A204.1 (cell line): ENCODE results near the gene PANK4.

Source experiments
- FAIRE-seq: peaks from 2 replicates; lab custom pipeline; 2012; peaks lifted over from hg19 to GRCh38; lab: Jason Lieb, UNC

PANK4 gene

DNA sequence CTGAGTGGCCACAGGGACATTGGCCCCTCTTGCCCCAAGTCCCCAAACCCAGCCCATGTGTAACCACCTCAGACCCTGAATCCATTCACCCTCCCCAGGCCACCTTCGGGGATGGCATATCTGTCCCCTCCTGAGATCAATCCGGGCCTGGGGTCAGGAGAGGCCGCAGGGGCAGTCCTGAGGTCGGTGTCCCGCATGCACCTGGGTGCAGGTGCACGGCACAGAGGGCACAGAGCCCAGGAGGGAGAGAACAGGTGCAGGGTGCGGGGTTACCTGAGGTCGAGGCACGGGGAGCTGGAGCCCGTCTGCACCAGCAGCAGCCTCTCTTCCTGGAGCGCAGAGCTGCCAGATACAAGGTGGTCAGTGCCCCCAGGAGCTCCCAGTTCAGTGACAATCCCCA lies 16.8 kb downstream of the PANK4 start:
- no peak for FAIRE-seq

DNA sequence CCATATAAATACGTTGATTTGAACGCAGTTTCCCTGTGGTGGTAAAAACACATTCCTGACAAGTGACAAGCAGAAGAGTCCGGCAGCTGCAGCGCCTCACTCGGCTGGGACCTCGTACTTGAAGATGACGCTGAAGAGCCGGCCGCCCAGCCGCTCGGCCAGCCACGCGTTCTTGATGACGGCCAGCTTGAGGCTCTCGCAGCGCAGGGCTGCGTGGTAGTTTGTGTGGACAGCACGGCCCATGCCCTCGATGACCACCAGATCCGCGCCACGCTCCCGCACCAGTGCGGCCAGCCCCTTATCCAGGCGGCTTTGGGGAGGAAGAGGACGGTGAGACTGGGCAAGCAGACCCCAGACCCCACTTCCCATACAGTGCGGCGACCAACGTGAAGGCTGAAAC lies 17.6 kb downstream of the PANK4 start:
- FAIRE-seq, result no peak

DNA sequence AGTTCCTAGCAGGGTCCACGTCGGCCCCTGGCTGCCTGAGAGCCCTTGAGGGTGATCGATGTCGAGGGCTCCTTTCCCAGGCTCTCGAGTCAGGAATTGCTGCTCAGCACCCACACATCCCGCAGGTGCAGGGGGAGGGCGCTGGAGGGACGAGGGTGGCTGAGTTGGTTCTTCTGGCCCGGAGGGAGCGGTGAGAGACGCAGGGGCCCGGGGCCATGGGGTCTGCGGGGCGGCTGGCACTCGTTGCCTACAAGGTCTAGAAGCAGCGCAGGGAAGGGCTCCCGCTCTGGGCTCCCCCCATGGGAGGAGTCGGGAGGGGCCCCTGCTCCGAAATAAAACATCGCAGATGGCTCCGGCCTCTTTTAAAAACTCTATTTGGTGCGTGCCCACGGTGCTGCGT lies 18.2 kb downstream of the PANK4 start:
- no peak for FAIRE-seq

DNA sequence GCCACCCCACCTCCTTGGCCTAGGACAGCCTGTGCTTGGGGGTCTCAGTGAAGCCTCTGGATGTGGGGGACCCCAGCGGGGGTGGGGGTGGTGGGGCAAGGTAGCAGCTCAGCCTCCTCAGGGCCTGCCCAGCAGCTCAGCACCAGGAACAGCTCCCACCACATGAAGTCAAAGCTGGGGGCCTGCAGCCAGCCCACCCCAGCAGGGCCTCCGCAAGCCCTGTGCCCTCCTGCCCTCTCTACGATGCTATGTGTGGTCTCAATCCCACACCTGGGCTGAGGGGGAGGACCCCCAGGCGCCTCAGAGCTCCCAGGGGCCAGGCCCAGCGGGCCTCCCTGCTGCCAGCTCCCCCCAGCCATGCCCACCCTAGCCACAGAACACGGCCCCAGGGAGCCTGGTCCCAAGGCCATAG lies 18.6 kb downstream of the PANK4 start:
- no peak for FAIRE-seq

DNA sequence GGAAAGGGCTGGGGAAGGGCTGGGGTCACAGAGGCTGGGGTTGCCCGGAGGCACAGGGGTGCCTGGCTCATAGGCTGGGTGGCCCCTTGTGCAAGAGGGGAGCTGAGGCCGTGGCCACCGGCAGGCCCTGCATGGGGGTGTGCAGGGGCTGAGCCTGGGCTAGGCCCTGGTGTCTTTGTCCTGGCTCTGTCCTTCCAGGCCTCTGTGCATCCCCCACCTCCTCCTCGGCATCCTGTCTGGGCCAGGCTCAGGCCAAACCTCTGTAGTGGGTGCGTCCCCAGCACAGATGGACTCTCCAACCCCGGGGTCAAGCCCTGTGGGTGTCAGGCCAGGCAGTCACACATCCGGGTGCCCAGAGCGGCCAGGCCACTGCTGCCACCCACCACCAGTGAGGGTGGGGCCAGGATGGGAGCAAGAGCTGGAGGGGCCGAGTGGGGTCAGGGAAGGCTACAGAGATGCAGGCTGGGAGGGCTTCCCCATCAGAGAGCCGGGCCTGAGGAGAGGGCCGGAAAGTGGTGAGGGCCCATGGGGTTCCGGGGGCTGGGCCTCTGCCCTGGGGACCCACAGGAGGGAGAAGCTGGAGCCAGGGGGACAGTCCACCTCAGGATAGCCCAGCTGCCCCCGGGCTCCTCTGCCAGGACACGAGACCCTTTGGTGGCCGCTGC lies 19.4 kb downstream of the PANK4 start:
- no peak for FAIRE-seq

DNA sequence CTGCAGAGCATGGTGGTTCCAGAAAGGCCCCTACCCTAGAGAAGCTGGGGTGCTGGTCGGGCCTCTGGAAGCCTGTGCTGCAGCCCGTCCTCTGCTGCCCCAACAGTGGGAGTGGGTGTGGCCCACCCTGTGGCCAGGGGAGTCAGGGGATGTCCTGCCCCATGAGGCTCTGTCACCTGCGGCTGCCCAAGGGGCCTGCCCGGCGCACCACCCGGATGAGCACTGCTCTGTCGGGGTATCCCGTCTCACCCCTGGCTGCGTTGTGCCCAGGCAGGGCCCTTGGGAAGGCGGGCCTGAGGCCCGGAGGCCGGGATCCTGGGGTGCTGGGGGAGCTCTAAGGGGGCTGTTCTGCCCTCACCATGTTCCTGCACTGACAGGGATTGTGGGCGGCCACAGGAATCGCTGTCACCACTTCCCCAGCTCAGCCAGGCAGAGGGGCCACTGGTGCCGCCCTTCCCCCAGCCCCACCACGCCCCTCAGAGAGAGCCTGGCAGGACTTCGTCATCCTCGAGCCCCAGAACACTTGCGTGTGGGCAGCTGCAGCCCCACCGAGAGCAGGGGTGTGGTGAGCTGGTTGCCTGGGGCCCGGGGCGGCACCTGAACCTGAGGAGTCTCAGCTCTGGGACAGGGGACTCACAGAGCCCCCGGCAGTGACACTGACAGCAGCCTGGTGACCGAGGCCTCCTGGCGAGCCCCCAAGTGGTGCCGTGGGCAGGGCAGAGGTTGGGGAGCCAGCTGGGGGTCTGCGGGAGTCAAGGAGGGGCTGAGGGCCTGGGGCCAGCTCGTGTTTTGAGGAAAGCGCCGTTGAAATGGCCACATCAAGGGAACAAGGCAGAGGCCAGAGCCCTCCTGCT lies 20.2 kb downstream of the PANK4 start:
- no peak for FAIRE-seq

DNA sequence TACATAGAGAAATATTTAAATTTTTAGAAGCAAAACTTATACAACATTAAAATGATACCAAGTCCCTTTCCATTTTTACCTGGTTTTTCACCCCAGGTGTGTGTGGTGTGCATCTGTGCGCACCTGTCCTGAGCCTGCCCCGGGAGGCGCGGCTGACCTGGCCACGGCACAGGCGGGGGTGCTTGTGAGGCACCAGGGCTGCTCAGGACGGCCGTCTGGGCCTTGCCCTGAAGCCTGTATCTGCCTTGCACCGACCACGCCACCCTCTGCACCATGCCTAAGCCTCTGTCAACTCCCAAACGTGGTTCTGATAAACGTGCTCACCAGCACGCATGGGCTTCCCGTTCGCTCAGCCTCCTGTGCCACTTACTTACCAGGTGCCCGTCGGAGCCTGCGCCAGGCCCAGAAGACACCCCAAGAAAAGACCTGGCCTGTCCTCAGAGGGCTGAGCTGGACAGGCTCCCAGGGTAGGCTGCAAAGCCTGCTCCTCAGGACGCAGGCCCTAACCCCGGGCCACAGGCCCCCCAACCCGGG lies 20.9 kb downstream of the PANK4 start:
- FAIRE-seq, result no peak

DNA sequence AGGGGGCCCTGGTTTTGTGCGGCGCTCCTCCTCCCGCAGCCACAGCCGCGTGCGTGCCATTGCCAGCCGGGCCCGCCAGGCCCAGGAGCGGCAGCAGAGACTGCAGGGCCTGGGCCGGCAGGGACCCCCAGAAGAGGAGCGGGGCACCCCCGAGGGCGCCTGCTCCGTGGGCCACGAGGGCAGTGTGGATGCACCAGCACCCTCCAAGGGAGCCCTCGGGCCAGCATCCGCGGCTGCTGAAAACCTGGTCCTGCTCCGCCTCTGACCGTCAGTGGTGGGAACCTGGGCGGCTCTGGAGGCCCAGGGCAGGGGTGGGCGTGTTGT lies 21.5 kb downstream of the PANK4 start:
- FAIRE-seq, result no peak

DNA sequence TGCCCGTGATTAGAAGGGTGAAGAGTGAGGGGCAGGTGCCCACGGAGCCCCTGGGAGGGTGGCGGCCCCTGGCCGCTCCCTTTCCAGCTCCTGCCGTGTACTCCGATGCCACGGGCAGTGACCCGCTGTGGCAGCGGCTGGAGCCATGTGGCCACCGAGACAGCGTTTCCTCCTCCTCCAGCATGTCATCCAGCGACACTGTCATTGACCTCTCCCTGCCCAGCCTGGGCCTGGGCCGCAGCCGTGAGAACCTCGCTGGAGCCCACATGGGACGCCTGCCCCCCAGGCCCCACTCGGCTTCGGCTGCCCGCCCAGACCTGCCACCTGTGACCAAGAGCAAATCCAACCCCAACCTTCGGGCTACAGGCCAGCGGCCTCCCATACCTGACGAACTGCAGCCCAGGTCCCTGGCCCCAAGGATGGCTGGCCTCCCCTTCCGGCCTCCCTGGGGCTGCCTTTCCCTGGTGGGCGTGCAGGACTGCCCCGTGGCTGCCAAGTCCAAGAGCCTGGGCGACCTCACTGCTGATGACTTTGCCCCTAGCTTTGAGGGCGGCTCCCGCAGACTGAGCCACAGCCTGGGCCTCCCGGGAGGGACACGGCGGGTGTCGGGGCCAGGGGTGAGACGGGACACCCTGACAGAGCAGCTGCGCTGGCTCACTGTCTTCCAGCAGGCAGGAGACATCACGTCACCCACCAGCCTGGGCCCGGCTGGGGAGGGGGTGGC lies 22.0 kb downstream of the PANK4 start:
- FAIRE-seq, result no peak

DNA sequence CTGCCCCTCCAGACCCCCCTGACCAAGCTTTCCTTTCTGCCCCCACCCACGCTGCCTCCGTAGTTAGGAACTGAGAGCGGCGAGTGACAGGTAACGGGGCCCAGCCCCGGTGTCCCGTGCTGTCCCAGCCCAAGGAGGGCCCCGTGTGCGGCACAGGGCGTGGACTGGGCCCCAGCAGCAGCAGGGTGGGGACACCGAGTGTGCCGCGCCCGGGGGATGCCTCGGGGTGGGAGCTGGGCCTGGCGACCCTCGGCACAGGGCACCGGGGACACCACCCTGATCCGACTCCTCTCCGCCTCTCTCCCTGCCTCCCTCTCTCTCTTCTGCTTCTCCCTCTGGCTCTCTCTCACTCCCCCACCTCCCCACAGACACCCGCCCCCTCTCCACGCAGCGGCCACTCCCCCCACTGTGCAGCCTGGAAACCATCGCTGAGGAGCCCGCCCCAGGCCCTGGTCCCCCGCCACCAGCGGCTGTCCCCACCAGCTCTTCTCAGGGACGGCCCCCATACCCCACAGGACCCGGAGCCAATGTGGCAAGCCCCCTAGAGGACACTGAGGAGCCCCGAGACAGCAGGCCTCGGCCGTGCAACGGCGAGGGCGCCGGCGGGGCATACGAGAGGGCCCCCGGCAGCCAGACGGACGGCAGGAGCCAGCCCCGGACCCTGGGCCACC lies 22.7 kb downstream of the PANK4 start:
- no peak for FAIRE-seq

DNA sequence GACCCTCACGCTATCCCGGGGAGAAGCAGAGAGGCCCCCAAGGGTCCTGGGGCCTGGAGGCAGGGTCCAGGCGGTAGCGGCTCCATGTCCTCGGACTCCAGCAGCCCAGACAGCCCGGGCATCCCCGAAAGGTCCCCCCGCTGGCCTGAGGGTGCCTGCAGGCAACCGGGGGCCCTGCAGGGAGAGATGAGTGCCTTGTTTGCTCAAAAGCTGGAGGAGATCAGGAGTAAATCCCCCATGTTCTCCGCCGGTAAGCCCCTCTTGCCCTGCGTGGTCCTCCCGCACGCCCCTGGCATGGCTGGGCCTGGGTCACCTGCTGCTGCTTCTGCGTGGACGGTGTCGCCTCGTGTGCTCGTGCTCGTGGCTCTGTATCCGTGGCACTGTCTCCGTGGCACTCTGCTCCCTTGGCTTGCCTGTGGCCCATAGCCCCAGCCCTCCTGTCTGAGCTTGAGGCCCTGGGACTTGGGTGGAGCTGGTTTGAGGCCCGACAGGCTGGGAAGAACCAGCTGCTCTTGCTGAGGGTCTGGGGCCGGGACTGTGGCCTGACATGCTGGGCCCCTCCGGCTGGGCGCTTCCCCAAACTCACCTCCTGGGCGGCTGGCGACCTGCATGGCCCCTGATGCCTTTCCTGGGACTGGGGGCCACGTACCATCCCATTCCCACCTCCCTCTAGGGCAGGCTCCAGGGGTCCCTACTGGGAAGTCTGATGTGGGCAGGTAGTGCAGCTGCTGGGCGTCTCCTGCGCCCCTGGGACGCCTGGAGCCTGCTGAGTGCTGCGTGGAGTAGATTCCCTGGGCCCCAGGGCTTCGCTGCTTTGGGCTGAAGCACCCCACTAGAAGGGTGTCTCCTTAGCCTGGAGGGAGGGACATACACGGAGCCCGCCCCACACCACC lies 23.5 kb downstream of the PANK4 start:
- no peak for FAIRE-seq

DNA sequence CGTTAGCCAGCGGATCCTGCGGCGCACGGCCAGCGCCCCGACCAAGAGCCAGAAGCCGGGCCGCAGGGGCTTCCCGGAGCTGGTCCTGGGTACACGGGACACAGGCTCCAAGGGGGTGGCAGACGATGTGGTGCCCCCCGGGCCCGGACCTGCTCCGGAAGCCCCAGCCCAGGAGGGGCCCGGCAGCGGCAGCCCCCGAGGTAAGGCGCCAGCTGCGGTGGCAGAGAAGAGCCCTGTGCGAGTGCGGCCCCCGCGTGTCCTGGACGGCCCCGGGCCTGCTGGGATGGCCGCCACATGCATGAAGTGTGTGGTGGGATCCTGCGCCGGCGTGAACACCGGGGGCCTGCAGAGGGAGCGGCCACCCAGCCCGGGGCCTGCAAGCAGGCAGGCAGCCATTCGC lies 24.2 kb downstream of the PANK4 start:
- FAIRE-seq, result no peak

DNA sequence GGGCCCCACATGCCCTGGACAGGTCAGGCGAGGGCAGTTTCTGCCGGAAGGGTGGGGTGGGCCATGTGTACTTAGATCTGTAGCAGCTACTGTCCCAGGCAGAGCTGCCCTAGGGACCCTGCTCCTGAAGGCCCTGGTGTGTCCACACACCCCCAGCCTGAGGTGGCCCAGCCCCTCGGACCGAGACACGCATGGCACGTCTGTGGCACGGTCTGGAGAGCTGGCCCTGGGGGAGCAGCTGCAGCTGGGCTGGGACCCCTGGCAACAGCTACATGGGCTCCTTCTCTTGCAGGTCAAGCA lies 24.6 kb downstream of the PANK4 start:
- no peak for FAIRE-seq

DNA sequence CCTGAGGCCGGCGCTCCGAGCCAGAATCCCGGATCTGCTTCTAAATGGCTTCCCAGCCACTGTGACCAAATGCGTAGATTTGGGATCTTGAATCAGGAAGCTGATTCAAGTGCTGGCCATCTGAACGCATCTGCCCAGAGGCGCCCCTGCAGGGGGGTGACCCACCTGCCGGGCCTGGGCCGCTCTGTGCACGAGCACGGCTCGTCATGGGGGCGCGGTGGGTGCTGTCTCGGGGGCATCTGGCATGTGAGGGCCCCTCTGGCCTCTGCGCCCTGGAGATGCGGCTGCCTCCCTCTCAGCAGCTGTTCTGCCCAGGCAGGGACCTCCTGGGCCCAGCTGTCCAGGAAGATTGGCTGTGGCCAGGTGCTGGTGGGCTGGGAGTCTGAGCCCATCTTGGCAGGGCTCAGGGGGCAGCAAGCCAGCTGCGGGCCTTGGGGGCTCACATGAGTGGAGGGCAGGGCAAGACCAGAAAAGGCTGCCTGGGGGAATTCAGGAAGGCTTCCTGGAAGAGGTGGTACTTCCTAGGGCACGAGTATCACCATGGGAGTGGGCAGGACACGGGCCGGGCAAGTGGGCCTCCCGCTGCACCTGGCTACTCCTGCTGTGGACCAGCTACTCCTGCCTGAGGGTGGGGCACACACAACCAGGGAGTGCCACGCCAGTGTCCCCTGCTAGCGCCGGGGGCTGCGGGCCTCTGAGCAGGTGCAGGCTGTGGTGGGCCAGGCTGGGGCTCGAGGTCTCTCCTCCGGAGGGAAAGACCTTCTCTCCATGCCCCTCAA lies 25.2 kb downstream of the PANK4 start:
- no peak for FAIRE-seq

DNA sequence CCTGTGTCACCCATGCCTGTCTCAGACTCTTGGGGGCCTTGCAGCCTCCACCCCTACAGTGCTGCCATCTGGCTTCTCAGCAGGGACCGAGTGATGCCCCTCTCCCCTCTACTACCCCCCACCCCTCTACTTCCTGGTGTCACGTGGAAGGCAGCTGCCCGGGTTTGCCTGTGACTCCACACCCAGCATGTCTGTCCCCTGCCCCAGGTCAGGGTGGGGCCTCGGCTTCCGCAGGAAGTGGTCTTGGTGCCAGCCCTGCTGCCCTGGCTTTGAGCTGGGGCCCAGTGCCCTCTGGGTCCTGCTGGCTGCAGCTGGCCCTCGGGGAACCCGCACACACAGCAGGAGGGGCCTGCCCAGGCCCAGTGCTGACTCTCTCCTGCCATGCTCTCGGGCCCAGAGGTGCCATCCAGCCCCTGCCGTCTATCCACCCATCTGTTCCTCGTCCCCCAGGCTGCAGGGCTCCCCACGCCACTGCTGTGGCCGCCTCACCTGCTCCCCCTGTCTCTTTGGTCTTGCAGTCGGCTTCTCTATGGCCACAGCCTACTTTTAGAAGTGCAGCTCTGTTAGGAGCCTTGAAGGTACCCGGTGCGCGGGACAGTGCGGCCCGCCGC lies 26.3 kb downstream of the PANK4 start:
- no peak for FAIRE-seq

DNA sequence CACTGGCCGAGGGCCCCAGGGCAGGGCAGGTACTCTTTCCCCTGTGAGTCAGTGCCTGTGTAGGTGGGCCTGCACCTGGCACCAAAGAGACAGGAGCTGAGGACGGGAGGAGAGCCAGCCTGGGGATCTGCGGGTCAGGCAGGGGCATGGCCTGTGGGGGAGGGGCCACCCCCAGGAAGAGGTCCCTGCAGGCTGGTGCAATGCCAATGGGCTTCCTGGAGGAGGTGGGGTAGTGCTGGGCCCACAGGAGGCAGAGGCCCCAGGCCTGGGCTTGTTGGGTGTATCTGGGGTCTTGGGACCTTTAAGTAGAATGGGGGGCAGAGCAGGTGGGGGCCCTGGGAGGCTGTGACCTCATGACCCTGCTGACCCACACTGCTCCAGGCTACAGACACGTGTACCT lies 27.1 kb downstream of the PANK4 start:
- no peak for FAIRE-seq

DNA sequence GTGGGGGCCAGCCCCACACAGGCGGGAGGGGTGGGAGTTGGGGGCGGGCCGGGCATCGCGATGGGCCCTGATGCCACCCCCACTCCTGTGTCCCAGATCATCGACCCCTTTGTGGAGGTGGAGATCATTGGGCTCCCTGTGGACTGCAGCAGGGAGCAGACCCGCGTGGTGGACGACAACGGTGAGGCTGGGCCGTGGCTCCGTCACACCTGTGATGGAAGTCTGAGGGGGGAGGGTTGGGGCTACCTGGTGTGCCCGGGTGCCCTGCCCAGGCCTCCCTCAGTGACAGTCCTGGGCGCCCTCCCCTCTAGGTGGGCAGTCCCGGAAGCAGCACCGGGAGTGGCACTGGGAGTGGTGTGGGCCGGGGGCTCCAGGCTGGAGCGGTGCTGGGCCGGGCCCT lies 27.7 kb downstream of the PANK4 start:
- FAIRE-seq, result no peak

DNA sequence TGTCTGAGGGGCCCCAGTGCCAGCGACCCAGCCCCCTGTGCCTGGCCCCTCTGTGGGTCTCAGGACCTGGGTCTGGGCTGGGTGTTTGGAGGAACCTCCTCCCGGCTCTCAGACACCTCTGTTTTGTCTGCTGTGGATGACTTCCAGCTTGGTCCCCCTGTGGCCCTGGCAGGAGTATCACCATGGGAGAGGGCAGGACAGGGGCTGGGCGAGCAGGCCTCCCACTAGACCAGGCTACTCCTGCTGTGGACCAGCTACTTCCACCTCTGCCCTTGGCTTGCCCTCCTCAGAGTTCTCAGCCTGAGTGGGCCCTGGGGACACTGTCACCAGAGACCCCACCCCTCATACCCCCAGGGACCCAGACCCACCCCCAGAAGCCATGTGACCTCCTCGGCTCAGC lies 28.5 kb downstream of the PANK4 start:
- no peak for FAIRE-seq

DNA sequence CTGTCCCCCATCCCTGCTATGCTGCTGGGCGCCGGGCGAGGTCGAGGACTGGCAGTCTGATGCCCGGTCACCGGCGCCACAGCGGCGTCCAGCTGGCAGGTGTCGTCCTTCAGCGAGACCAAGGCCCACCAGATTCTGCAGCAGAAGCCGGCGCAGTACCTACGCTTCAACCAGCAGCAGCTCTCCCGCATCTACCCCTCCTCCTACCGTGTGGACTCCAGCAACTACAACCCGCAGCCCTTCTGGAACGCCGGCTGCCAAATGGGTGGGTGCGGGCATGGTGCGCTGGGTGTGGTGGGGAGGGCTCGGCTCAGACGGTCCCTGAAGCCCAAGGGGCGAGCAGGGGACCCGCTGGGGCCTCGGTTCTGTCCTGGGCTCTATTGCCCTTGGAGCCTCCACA lies 29.6 kb downstream of the PANK4 start:
- no peak for FAIRE-seq

DNA sequence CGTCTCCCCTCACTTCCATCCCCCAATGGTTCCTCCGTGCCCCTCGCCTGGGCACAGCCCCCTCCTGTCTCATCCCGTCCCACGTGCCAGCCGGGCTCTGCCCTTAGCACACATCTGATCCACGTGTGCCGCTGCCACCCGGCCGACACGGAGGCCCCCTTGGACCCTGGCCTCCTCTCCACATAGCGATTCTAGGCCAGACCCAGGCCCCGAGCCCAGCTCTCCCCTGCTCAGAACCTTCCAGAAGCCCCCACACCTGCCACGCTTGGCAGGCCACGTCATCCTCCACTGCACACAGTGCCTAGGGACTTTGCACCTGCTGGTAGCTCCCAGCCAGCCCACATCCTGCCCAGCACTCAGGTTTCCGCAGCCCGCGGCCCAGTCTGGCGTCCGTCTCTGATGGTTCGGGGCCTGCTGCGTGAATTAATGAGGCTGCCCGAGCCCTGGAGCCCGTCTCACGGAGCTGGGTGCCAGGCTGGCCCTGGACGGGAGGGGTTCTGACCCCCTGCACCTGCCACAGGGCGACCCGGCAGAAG lies 30.2 kb downstream of the PANK4 start:
- FAIRE-seq, result no peak
